NCI-H1930 (cell line): ENCODE results near the gene ABCD3.
"Not testable (repeated sequence)": the region's sequence is repeated elsewhere in the genome, so short reads cannot be mapped to it uniquely, and the experiment has no call there.

Experiments
- DNase-seq, 2 experiments: peaks; one replicate each; lab custom pipeline; 2025; lab: John Stamatoyannopoulos, UW

Gene ABCD3

GRCh38 chr1:94413311-94413710 is 4.9 kb upstream of the ABCD3 start:
- no peak for DNase-seq

- no peak for DNase-seq
Measured at GRCh38 chr1:94416901-94417727, 1.1 kb upstream of the ABCD3 start.

GRCh38 chr1:94417728-94417977 is 536 bp upstream of the ABCD3 start:
- no peak for DNase-seq

GRCh38 chr1:94418664-94419655 is 771 bp downstream of the ABCD3 start:
- no peak for DNase-seq

- DNase-seq = no peak
Measured at GRCh38 chr1:94422115-94422820, 4.1 kb downstream of the ABCD3 start.

- no peak for DNase-seq
Measured at GRCh38 chr1:94425821-94426484, 7.8 kb downstream of the ABCD3 start.

GRCh38 chr1:94426485-94426870 is 8.3 kb downstream of the ABCD3 start:
- not testable (repeated sequence) for DNase-seq

GRCh38 chr1:94428441-94428840 is 10.3 kb downstream of the ABCD3 start:
- DNase-seq = no peak

- DNase-seq = not testable (repeated sequence)
Measured at GRCh38 chr1:94428927-94429528, 10.8 kb downstream of the ABCD3 start.

- not testable (repeated sequence) for DNase-seq
Measured at GRCh38 chr1:94430066-94430465, 11.9 kb downstream of the ABCD3 start.

GRCh38 chr1:94433866-94434265 is 15.7 kb downstream of the ABCD3 start:
- DNase-seq = no peak

- no peak for DNase-seq
Measured at GRCh38 chr1:94434365-94435045, 16.3 kb downstream of the ABCD3 start.

- DNase-seq = no peak
Measured at GRCh38 chr1:94438692-94439276, 20.6 kb downstream of the ABCD3 start.

- no peak for DNase-seq
Measured at GRCh38 chr1:94440088-94440487, 21.9 kb downstream of the ABCD3 start.

GRCh38 chr1:94443067-94443466 is 24.9 kb downstream of the ABCD3 start:
- DNase-seq = not testable (repeated sequence)

GRCh38 chr1:94444819-94445218 is 26.6 kb downstream of the ABCD3 start:
- not testable (repeated sequence) for DNase-seq

GRCh38 chr1:94445733-94446132 is 27.5 kb downstream of the ABCD3 start:
- DNase-seq = not testable (repeated sequence)

GRCh38 chr1:94446177-94446576 is 28.0 kb downstream of the ABCD3 start:
- not testable (repeated sequence) for DNase-seq

GRCh38 chr1:94448741-94449140 is 30.6 kb downstream of the ABCD3 start:
- DNase-seq = not testable (repeated sequence)

GRCh38 chr1:94456736-94457135 is 38.5 kb downstream of the ABCD3 start:
- DNase-seq = no peak
